HG03196 (cell line): ENCODE data around the gene ARHGAP15.

Experiments
- ATAC-seq: cut with Tn5 transposase; IDR thresholded peaks from one replicate; pipeline ENCODE4 v1.9.1; 2021; ENCODE audit not compliant: unreplicated experiment

Gene ARHGAP15

DNA sequence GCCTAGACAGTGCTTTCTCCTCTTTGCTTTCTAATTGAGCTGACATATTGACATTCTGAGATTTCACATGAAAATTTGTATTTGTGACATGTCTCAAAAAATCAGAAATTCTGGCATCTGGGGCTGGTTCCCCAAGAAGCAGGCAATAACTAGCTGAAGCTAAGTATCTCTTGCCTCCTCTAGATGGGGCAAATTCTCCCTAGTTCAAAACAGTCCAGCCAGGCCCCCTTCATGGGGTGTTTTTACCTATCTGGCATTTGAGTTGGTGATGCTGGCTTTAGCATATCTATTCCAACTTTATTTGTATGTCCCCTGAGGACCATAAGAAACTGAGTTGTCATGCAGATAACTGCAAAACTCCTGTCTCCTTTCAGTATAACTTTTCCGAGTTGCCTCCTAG, 39.9 kb downstream of the ARHGAP15 start:
- ATAC-seq = no peak

GRCh38 chr2:143171817-143172216, 42.6 kb downstream of the ARHGAP15 start:
- no peak for ATAC-seq

DNA sequence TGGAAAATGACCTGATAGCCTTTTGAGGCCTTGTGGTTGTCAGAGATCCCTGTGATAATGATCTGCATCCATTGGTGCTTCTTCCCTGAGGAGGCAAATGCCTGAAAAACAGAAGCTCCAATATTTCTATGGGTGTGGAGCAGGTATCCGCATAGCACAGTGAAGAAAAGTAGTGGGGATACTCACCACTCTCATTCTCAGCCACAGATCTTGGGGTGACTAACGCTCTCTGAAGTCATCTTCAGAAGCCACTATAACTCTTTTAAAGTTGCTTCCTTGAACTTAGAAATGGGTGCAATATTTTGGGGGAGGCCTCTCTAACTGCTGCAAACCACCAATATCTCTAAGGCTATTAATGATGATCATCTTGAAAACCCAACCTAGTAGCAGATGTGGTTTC, 46.2 kb downstream of the ARHGAP15 start:
- no peak for ATAC-seq

DNA sequence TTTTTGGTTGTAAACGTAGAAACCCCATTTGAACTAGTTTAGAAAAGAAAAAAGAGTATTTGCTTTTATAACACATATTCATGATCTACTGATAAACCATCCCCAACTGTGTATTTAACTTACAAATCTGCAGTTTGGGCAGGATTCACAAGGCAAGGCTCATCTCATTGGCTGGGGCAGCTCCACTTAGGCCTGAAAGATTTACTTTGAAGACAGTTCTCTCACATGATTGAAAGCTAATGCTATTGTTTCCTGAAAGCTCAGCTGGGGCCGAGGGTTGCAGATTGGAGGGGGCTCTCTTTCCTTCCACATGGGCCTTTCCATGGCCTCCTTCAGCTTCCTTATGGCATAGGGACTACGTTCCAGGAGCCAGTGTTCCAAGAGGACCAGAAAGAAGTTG, 47.4 kb downstream of the ARHGAP15 start:
- ATAC-seq = no peak

- peak; percentile 97 for ATAC-seq
These were observed 48.0 kb downstream of the ARHGAP15 start for GRCh38 chr2:143177096-143177786.

- no peak for ATAC-seq
These were observed 52.3 kb downstream of the ARHGAP15 start for GRCh38 chr2:143181494-143181893.

DNA sequence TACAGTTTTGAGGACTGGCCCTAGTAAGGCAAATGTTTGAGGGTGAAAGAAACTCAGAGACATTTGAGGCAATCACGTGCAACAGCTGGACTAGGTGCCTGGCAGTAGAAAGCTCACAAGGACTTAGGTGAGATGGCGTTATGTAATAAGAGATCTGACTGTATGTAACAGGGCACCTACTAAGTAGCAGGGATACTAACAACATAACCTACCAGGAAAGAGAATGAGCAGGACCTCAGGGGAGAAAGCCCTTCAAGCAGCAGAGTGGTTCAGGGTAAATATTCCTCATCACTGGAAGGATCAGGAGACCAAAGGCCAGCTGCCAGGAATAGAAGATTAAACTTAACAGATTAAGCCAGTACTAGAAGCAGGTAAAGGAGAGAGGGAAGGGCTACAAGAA, 53.4 kb downstream of the ARHGAP15 start:
- no peak for ATAC-seq

- ATAC-seq = peak; percentile 67
These were observed 54.7 kb downstream of the ARHGAP15 start for GRCh38 chr2:143183804-143184463.

DNA sequence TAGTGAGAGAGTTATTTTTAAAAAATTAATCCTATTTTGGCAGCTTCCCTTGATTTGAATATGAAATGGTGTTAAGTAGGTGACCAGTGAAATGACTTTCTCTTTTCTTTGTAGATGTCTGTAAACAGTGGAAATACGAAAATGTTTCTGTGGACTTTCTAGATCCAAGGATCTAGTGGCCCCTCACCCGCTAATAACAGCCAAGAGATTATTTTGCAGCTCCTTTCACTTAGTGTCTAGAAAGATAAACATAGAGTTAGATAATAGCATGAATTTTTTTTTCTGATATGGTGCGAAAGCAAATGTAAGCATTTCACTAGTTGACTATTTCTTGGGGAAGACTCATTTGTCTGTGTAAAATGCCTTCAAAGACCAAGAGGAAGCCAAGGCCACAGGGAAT, 57.7 kb downstream of the ARHGAP15 start:
- ATAC-seq = no peak

DNA sequence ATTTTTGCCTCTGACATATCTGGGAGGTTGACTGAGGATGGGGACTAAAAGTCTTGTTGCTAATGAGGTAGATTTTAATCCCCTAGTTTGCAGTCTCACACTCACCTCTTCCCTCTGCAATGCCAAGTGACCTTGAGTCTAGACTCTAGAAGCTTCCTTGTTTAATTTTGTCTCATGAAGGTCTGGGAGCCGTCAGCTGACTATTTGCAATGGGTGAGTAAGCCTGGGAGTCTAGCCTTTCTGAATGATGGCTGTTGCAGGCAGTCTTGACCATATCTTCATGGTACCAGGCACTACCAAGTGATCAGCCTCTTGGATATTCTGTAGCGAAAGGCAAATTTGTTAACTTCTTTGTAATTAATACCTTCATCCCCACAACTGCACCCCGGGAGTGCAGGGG, 61.2 kb downstream of the ARHGAP15 start:
- no peak for ATAC-seq

DNA sequence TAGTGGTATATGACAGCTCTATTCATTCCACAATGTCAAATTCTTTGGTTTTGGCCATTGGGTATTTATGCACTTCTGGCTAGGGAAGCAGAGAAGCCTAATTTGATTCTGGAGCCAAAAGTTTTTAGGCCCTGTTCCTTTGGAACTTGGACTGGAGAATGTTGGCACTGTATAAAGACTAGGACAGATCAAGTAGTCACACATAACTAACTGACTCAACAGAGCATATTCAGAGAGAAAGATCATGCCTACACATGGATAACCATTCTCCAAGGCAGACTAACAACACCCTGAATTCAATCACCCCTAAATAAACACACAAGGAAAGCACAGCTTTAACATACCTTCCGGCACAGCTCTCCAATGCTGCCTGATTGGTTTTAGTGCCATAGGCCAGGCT, 62.9 kb downstream of the ARHGAP15 start:
- ATAC-seq = no peak

- no peak for ATAC-seq
These were observed 63.5 kb downstream of the ARHGAP15 start for GRCh38 chr2:143192716-143193115.

GRCh38 chr2:143193121-143193520, 63.9 kb downstream of the ARHGAP15 start:
- no peak for ATAC-seq

- no peak for ATAC-seq
These were observed 66.3 kb downstream of the ARHGAP15 start for GRCh38 chr2:143195511-143195910.

DNA sequence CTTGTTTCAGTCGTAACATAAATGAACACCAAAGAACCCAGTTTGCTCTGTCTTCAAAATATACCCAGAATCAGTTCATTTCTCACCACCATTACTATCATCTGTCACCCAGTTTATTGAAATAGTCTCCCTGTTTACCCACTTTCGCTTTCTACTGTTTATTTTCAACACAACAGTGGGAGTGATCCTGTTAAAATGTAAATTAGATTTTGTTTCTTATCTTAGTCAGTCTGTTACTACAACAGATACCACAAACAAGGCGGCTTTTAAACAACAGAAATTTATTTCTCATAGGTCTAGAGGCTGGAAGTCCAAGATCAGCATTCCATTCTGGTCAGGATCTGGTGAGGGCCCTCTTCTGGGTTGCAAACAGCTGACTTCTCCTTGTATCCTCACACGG, 74.8 kb downstream of the ARHGAP15 start:
- no peak for ATAC-seq

DNA sequence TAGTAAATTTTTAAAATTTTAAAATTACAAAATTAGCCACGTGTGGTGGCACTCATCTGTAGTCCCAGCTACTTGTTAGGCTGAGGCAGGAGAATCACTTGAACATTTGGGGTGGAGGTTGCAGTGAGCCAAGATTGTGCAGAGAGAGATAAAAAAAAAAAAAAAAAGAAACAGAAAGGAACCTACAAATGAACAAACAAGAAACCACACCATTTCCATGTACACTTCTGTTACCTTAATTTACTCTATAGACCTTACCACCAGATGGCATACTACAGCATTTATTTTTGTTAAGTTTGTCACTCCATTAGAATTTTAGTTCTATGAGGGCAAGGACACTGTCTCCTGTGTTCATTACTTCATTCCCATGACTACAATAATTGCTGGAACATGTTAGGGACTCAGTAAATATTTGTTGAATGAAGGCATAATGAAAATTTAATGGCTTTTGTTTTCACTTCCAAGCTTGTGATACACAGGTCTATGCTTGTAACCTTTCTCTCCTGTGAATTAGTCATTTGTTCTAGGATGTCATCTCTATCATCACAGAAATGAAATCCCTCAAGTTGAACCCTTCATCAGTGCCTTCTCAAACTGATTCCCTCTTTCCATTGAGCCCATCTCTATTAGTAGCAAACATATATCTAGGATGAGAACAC, 76.0 kb downstream of the ARHGAP15 start:
- ATAC-seq = no peak

GRCh38 chr2:143209570-143210445, 80.6 kb downstream of the ARHGAP15 start:
- no peak for ATAC-seq

- no peak for ATAC-seq
These were observed 81.2 kb downstream of the ARHGAP15 start for GRCh38 chr2:143210446-143210819.

DNA sequence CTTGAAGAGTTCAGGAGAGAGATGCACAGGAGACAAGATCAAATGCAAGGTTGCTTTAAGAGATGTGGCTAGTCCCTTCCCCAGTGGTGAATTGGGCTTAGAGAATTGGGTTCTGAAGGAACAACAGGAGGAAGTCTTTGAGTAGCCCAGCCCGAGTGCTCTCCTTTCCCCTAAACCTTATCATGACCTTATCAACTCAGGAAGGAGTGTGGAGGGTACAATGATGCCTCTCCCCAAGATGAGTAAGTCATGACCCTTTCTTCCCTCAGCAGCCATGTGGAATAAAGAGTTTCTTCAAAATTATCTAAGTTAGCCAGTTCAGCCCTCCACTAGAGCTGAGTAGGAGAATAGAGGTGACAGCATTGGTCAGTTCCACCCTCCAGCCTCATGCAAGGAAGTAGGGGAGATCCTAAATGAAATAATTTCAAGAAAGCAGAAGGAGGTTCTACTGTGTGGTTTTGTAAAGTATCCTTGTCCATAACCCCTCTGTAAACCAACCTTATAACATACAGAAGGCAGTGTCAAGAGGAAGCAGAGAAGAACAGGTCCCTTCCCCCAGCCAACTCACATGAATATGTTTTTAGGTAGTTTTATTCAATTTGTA, 88.4 kb downstream of the ARHGAP15 start:
- ATAC-seq = no peak

DNA sequence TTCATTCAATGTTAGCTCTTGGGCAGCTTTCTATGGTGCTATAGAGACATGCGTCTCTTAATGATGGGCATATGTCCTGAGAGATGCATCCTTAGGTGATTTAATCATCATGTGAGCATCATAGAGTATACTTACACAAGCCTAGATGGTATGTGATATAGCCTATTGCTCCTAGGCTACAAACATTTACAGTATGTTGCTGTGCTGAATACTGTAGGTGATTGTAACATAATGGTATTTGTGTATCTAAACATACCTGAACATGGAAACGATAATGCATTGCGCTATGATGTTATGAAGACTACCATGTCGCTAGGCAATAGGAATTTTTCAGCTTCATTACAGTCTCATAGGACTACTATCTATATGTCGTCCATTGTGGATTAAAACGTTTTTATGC, 89.4 kb downstream of the ARHGAP15 start:
- no peak for ATAC-seq

- ATAC-seq = no peak
These were observed 90.0 kb downstream of the ARHGAP15 start for GRCh38 chr2:143219266-143219665.
